Measurements from ENCODE around the gene RBM4B.

Gene RBM4B

DNA sequence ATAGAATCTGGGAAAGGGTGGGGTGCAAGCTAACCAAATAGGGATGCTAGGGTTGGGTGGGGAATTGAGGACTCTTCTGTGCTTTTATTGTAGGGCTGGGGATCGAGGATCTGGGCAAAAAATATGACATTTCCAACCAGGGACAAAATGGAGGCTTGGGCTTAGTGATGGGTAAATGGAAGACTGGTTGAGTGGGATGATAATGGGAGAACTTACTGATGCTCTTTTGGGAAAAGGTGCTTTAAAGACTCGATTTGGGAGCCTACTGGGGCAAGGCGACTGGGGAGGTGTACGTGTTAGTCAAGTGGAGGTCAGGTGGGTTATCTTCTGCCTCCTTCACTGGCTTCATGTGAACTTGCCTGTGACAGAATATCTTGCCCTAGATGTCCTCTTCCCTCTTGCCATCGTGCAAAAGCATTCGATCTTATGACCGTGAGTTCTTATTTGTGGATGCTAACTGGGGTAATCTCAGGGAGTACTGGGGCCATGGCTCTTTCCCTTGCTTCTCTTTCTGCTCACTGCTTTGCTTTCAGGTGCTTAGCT, 49.6 kb downstream of the RBM4B start:
- no peak for TF ChIP-seq CTCF (IDR thresholded peaks at IDR 0.05; ENCODE audit: extremely low read depth, insufficient read depth, missing control alignments)
- no peak for DNase-seq (ENCODE audit: low spot score)
- in situ Hi-C loops (cut with MboI; ENCODE audit: low pct_unique_long_range_greater_than_20kb, low sequenced_read_pairs, unreplicated experiment), result no loop called here

GRCh38 chr11:66626926-66627325, 50.8 kb downstream of the RBM4B start:
- no peak for TF ChIP-seq CTCF (IDR thresholded peaks at IDR 0.05; ENCODE audit: extremely low read depth, insufficient read depth, missing control alignments)
- in situ Hi-C loops (cut with MboI; ENCODE audit: low pct_unique_long_range_greater_than_20kb, low sequenced_read_pairs, unreplicated experiment), result no loop called here
- DNase-seq (ENCODE audit: low spot score), result no peak

- TF ChIP-seq CTCF (IDR thresholded peaks at IDR 0.05; ENCODE audit: extremely low read depth, insufficient read depth, missing control alignments), result no peak
- no peak for DNase-seq (ENCODE audit: low spot score)
- in situ Hi-C loops (cut with MboI; ENCODE audit: low pct_unique_long_range_greater_than_20kb, low sequenced_read_pairs, unreplicated experiment), result no loop called here
These were observed 51.3 kb downstream of the RBM4B start for GRCh38 chr11:66626382-66626781.

DNA sequence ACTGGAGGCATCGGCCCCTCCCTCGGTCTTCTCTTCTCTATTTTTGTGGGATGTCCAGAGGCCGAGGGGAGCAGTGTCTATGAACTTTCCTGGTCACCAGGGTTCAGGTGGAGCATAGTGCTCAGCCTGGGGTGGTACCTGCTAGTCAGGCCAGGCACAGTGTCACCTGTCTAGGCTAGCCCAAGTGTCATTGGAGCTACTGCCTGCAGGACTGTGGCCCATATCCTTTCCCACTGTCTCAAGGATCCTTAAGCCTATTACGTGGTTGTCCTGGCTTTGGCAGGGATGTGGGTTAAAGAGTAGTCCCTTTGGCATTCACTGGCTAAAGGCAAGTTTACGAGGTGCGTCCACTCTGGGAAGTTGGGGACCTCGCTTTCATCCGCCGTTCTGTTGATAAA, 51.9 kb downstream of the RBM4B start:
- no peak for TF ChIP-seq CTCF (IDR thresholded peaks at IDR 0.05; ENCODE audit: extremely low read depth, insufficient read depth, missing control alignments)
- DNase-seq (ENCODE audit: low spot score), result no peak
- in situ Hi-C loops (cut with MboI; ENCODE audit: low pct_unique_long_range_greater_than_20kb, low sequenced_read_pairs, unreplicated experiment), result no loop called here

GRCh38 chr11:66625041-66625751, 52.5 kb downstream of the RBM4B start:
- no peak for DNase-seq (ENCODE audit: low spot score)
- no peak for TF ChIP-seq CTCF (IDR thresholded peaks at IDR 0.05; ENCODE audit: extremely low read depth, insufficient read depth, missing control alignments)
- in situ Hi-C loops (cut with MboI; ENCODE audit: low pct_unique_long_range_greater_than_20kb, low sequenced_read_pairs, unreplicated experiment), result no loop called here

- in situ Hi-C loops (cut with MboI; ENCODE audit: low pct_unique_long_range_greater_than_20kb, low sequenced_read_pairs, unreplicated experiment), result no loop called here
- TF ChIP-seq CTCF (IDR thresholded peaks at IDR 0.05; ENCODE audit: extremely low read depth, insufficient read depth, missing control alignments), result no peak
- no peak for DNase-seq (ENCODE audit: low spot score)
These were observed 53.2 kb downstream of the RBM4B start for GRCh38 chr11:66624450-66624849.

Measured in GM13977 (cell line).